Mammary epithelial cell (primary cell): ENCODE results near the gene CAMTA1.

Experiments used
- EZH2 ChIP-seq: IDR thresholded peaks from 2 replicates; pipeline ENCODE4 v1.6.1; 2012; ENCODE audit warnings: low read length, inconsistent platforms, borderline replicate concordance
- TF ChIP-seq, protein P1 (sequence below), 2 donors: IDR thresholded peaks in 1 of 2; conservative IDR thresholded peaks in 1 of 2; 2 replicates each; pipeline ENCODE4 v1.5.1; 2011 to 2012; ENCODE audit warnings: inconsistent platforms in 2 of 2, low read length in 2 of 2, mild to moderate bottlenecking in 2 of 2, control low read depth in 1 of 2, low read depth in 1 of 2; ENCODE audit not compliant: insufficient read depth in 1 of 2; ENCODE audit errors: extremely low read depth in 1 of 2

DNA sequence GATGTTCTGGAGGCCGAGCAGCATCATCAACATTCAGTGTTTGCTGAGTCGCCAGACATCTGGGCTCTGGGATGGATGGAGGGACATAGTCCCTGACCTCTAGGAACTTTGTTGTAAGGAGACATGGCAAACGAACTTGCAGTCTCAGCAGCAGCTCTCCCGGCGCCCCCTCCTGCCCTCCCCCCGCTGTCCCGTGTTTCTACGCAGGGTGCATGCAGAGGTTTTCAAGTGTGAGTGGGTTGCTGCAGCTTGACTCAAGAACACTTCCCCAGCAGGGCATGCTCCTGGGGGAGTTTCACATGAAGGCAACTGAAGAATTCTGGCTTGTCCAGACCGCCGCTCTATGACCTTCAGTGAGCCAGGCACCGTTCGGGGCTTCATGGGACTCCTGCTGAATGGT lies 121.9 kb downstream of the CAMTA1 start:
- TF ChIP-seq, protein P1, sequence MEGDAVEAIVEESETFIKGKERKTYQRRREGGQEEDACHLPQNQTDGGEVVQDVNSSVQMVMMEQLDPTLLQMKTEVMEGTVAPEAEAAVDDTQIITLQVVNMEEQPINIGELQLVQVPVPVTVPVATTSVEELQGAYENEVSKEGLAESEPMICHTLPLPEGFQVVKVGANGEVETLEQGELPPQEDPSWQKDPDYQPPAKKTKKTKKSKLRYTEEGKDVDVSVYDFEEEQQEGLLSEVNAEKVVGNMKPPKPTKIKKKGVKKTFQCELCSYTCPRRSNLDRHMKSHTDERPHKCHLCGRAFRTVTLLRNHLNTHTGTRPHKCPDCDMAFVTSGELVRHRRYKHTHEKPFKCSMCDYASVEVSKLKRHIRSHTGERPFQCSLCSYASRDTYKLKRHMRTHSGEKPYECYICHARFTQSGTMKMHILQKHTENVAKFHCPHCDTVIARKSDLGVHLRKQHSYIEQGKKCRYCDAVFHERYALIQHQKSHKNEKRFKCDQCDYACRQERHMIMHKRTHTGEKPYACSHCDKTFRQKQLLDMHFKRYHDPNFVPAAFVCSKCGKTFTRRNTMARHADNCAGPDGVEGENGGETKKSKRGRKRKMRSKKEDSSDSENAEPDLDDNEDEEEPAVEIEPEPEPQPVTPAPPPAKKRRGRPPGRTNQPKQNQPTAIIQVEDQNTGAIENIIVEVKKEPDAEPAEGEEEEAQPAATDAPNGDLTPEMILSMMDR (conservative IDR thresholded peaks at IDR 0.05 in 1 of 2, IDR thresholded peaks at IDR 0.05 in 1 of 2; ENCODE audit: extremely low read depth in 1 of 2, insufficient read depth in 1 of 2, low read depth in 1 of 2, low read length in 2 of 2), result no peak
- TF ChIP-seq EZH2, result no peak
